ENCODE results near the gene ZFYVE21.
"Not testable (repeated sequence)": the region's sequence is repeated elsewhere in the genome, so short reads cannot be mapped to it uniquely, and the experiment has no call there.

ZFYVE21 gene

GRCh38 chr14:103686831-103687485 is 28.7 kb upstream of the ZFYVE21 start:
- no peaks in the 10 kb centered on the region for H3K27me3 Mint-ChIP-seq
- H3K36me3 Mint-ChIP-seq: no peaks in the 10 kb centered on the region
- no peak overlapping the region for H3K4me3 Mint-ChIP-seq
- no peaks in the 10 kb centered on the region for H3K9me3 Mint-ChIP-seq (ENCODE audit: low read depth)
- no peak overlapping the region for H3K27ac Mint-ChIP-seq
- H3K4me1 Mint-ChIP-seq (ENCODE audit: low read depth): no peaks in the 10 kb centered on the region

- Mint-ChIP-seq H3K36me3 (no peaks in the 10 kb centered on the region), H3K27ac (no peak overlapping the region), H3K4me3 (no peak overlapping the region), H3K27me3 (no peaks in the 10 kb centered on the region), H3K4me1 (ENCODE audit: low read depth) (no peaks in the 10 kb centered on the region), H3K9me3 (ENCODE audit: low read depth) (no peaks in the 10 kb centered on the region)
Observed at GRCh38 chr14:103687712-103688111, 27.9 kb upstream of the ZFYVE21 start.

- Mint-ChIP-seq H3K27me3 (no peaks in the 10 kb centered on the region), H3K4me3 (no peak overlapping the region), H3K27ac (no peak overlapping the region), H3K4me1 (ENCODE audit: low read depth) (no peaks in the 10 kb centered on the region), H3K36me3 (no peaks in the 10 kb centered on the region), H3K9me3 (ENCODE audit: low read depth) (no peaks in the 10 kb centered on the region)
Observed at GRCh38 chr14:103688441-103688840, 27.2 kb upstream of the ZFYVE21 start.

GRCh38 chr14:103688906-103689902 is 26.4 kb upstream of the ZFYVE21 start:
- Mint-ChIP-seq H3K36me3 (no peaks in the 10 kb centered on the region), H3K4me1 (ENCODE audit: low read depth) (no peaks in the 10 kb centered on the region), H3K27ac (no peak overlapping the region), H3K9me3 (ENCODE audit: low read depth) (no peaks in the 10 kb centered on the region), H3K27me3 (no peaks in the 10 kb centered on the region), H3K4me3 (no peak overlapping the region)

- peak overlapping the region; percentile 66 for H3K27ac Mint-ChIP-seq
- no peaks in the 10 kb centered on the region for H3K27me3 Mint-ChIP-seq
- peaks cover under 1% of the 10 kb centered on the region for H3K4me1 Mint-ChIP-seq (ENCODE audit: low read depth)
- no peaks in the 10 kb centered on the region for H3K9me3 Mint-ChIP-seq (ENCODE audit: low read depth)
- H3K36me3 Mint-ChIP-seq: no peaks in the 10 kb centered on the region
- no peak overlapping the region for H3K4me3 Mint-ChIP-seq
Observed at GRCh38 chr14:103690332-103690731, 25.3 kb upstream of the ZFYVE21 start.

- H3K27ac Mint-ChIP-seq: not testable (repeated sequence)
Observed at GRCh38 chr14:103691655-103692054, 24.0 kb upstream of the ZFYVE21 start.

GRCh38 chr14:103692159-103692558 is 23.5 kb upstream of the ZFYVE21 start:
- Mint-ChIP-seq H3K27me3 (no peaks in the 10 kb centered on the region), H3K9me3 (ENCODE audit: low read depth) (no peaks in the 10 kb centered on the region), H3K27ac (no peak overlapping the region), H3K4me1 (ENCODE audit: low read depth) (peaks cover 10% of the 10 kb centered on the region), H3K36me3 (no peaks in the 10 kb centered on the region), H3K4me3 (no peak overlapping the region)

More at GRCh38 chr14:103691655-103692054, 24.0 kb upstream of the ZFYVE21 start:
- H3K4me3 Mint-ChIP-seq; H3K9me3 Mint-ChIP-seq (ENCODE audit: low read depth); H3K36me3 Mint-ChIP-seq; H3K4me1 Mint-ChIP-seq (ENCODE audit: low read depth); H3K27me3 Mint-ChIP-seq: not testable (repeated sequence)

- no peaks in the 10 kb centered on the region for H3K9me3 Mint-ChIP-seq (ENCODE audit: low read depth)
- H3K27ac Mint-ChIP-seq: no peak overlapping the region
- H3K4me1 Mint-ChIP-seq (ENCODE audit: low read depth): peaks cover 11% of the 10 kb centered on the region
- H3K27me3 Mint-ChIP-seq: no peaks in the 10 kb centered on the region
- H3K36me3 Mint-ChIP-seq: no peaks in the 10 kb centered on the region
- H3K4me3 Mint-ChIP-seq: no peak overlapping the region
Observed at GRCh38 chr14:103692871-103693270, 22.7 kb upstream of the ZFYVE21 start.

- no peaks in the 10 kb centered on the region for H3K36me3 Mint-ChIP-seq
- no peaks in the 10 kb centered on the region for H3K9me3 Mint-ChIP-seq (ENCODE audit: low read depth)
- H3K27ac Mint-ChIP-seq: no peak overlapping the region
- H3K27me3 Mint-ChIP-seq: no peaks in the 10 kb centered on the region
- no peak overlapping the region for H3K4me3 Mint-ChIP-seq
- peaks cover 11% of the 10 kb centered on the region for H3K4me1 Mint-ChIP-seq (ENCODE audit: low read depth)
Observed at GRCh38 chr14:103693515-103693914, 22.1 kb upstream of the ZFYVE21 start.

GRCh38 chr14:103694572-103695026 is 21.0 kb upstream of the ZFYVE21 start:
- H3K27ac Mint-ChIP-seq: no peak overlapping the region
- no peaks in the 10 kb centered on the region for H3K36me3 Mint-ChIP-seq
- no peaks in the 10 kb centered on the region for H3K27me3 Mint-ChIP-seq
- H3K4me1 Mint-ChIP-seq (ENCODE audit: low read depth): peaks cover 11% of the 10 kb centered on the region
- H3K4me3 Mint-ChIP-seq: no peak overlapping the region
- H3K9me3 Mint-ChIP-seq (ENCODE audit: low read depth): no peaks in the 10 kb centered on the region

GRCh38 chr14:103695296-103696069 is 20.1 kb upstream of the ZFYVE21 start:
- Mint-ChIP-seq H3K27ac (no peak overlapping the region), H3K4me1 (ENCODE audit: low read depth) (peaks cover 11% of the 10 kb centered on the region), H3K27me3 (no peaks in the 10 kb centered on the region), H3K36me3 (no peaks in the 10 kb centered on the region), H3K4me3 (no peak overlapping the region), H3K9me3 (ENCODE audit: low read depth) (no peaks in the 10 kb centered on the region)

GRCh38 chr14:103696070-103696402 is 19.6 kb upstream of the ZFYVE21 start:
- Mint-ChIP-seq H3K27ac (peak overlapping the region; percentile 10), H3K27me3 (no peaks in the 10 kb centered on the region), H3K36me3 (no peaks in the 10 kb centered on the region), H3K9me3 (ENCODE audit: low read depth) (no peaks in the 10 kb centered on the region), H3K4me1 (ENCODE audit: low read depth) (peaks cover 11% of the 10 kb centered on the region), H3K4me3 (no peak overlapping the region)

- Mint-ChIP-seq H3K4me3 (no peak overlapping the region), H3K27me3 (no peaks in the 10 kb centered on the region), H3K9me3 (ENCODE audit: low read depth) (no peaks in the 10 kb centered on the region), H3K4me1 (ENCODE audit: low read depth) (peaks cover 11% of the 10 kb centered on the region), H3K36me3 (no peaks in the 10 kb centered on the region), H3K27ac (peak overlapping the region; percentile 10)
Observed at GRCh38 chr14:103696466-103697071, 19.0 kb upstream of the ZFYVE21 start.

GRCh38 chr14:103697206-103697602 is 18.4 kb upstream of the ZFYVE21 start:
- peaks cover 11% of the 10 kb centered on the region for H3K4me1 Mint-ChIP-seq (ENCODE audit: low read depth)
- H3K9me3 Mint-ChIP-seq (ENCODE audit: low read depth): no peaks in the 10 kb centered on the region
- H3K27me3 Mint-ChIP-seq: no peaks in the 10 kb centered on the region
- no peaks in the 10 kb centered on the region for H3K36me3 Mint-ChIP-seq
- no peak overlapping the region for H3K4me3 Mint-ChIP-seq
- peak overlapping the region; percentile 23 for H3K27ac Mint-ChIP-seq

All from activated naive CD8-positive, alpha-beta T cell (primary cell).